Measurements from ENCODE around the gene JARID2. TPM values are rescaled to one million over a fixed set of nuclear protein-coding genes. Genes with fewer than 3 reads are reported as not detected.

Gene JARID2
- total RNA-seq, 4 donors from 2014 or later: 6.6 to 8.1 (median 7.5) TPM

- intact Hi-C loops (cut with DNase I): no loop called here
- Histone ChIP-seq H3K27me3 (no peaks in the 10 kb centered on the region), H3K4me1 (peaks cover 18 to 26% of the 10 kb centered on the region in 2 donors), H3K36me3 (no peaks in the 10 kb centered on the region), H3K27ac (no peak overlapping the region), H3K4me3 (replicated peaks in 1 of 3) (no peak overlapping the region), H3K9me3 (no peaks in the 10 kb centered on the region)
- WGBS, 2 donors: 93 to 96% methylated on average over 6 of the region's 6 CpGs
- DNase-seq: no peak
- TF ChIP-seq CTCF (IDR thresholded peaks at IDR 0.05) (no peak), POLR2A (IDR thresholded peaks at IDR 0.05) (no peak)
These were observed 215.5 kb downstream of the JARID2 start for GRCh38 chr6:15461127-15461944.

GRCh38 chr6:15462256-15462655 lies 216.4 kb downstream of the JARID2 start:
- DNase-seq: no peak
- Histone ChIP-seq H3K36me3 (no peaks in the 10 kb centered on the region), H3K4me3 (replicated peaks in 1 of 3) (no peak overlapping the region), H3K4me1 (peaks cover 18 to 26% of the 10 kb centered on the region in 2 donors), H3K9me3 (no peaks in the 10 kb centered on the region), H3K27ac (no peak overlapping the region), H3K27me3 (no peaks in the 10 kb centered on the region)
- WGBS, 2 donors: 83 to 89% methylated on average over 4 of the region's 4 CpGs
- intact Hi-C loops (cut with DNase I): no loop called here
- TF ChIP-seq POLR2A (IDR thresholded peaks at IDR 0.05): no peak
- no peak for TF ChIP-seq CTCF (IDR thresholded peaks at IDR 0.05)

- 57 to 66% methylated on average over 8 of the region's 8 CpGs for WGBS, 2 donors
- no peaks in the 10 kb centered on the region for H3K27me3 ChIP-seq
- intact Hi-C loops (cut with DNase I): no loop called here
- TF ChIP-seq CTCF (IDR thresholded peaks at IDR 0.05) (no peak), POLR2A (IDR thresholded peaks at IDR 0.05) (no peak)
- H3K4me3 ChIP-seq (replicated peaks in 1 of 3): no peak overlapping the region
- DNase-seq: no peak
- H3K27ac ChIP-seq: no peak overlapping the region
- peaks cover 18 to 26% of the 10 kb centered on the region in 2 donors for H3K4me1 ChIP-seq
- H3K36me3 ChIP-seq: no peaks in the 10 kb centered on the region
- no peaks in the 10 kb centered on the region for H3K9me3 ChIP-seq
These were observed 217.1 kb downstream of the JARID2 start for GRCh38 chr6:15462717-15463525.

- peak in 1 of 2 donors; percentile 18 for DNase-seq
- 46 to 52% methylated on average over 5 of the region's 5 CpGs for WGBS, 2 donors
- intact Hi-C loops (cut with DNase I): no loop called here
- H3K27me3 ChIP-seq: no peaks in the 10 kb centered on the region
- peaks cover 18 to 26% of the 10 kb centered on the region in 2 donors for H3K4me1 ChIP-seq
- TF ChIP-seq POLR2A (IDR thresholded peaks at IDR 0.05) (no peak), CTCF (IDR thresholded peaks at IDR 0.05) (peak in 4 of 6 experiments; percentile 26 to 44 (median 34))
- H3K4me3 ChIP-seq (replicated peaks in 1 of 3): no peak overlapping the region
- H3K27ac ChIP-seq: no peak overlapping the region
- no peaks in the 10 kb centered on the region for H3K9me3 ChIP-seq
- H3K36me3 ChIP-seq: no peaks in the 10 kb centered on the region
These were observed 218.4 kb downstream of the JARID2 start for GRCh38 chr6:15464211-15464725.

Data from thyroid gland (tissue), 4 donors.